Epithelial cell of prostate (primary cell): ENCODE data around the gene FOXD1.
"Not testable (repeated sequence)": the region's sequence is repeated elsewhere in the genome, so short reads cannot be mapped to it uniquely, and the experiment has no call there.

Source experiments
- DNase-seq: peaks from one replicate; pipeline ENCODE4 v3.0.0-alpha.2; 2011; ENCODE audit warnings: low read depth, low spot score
- H3K27ac ChIP-seq: fragments of 450-650 bp; 2 replicates; pipeline ENCODE4 v1.5.1; 2017; ENCODE audit warnings: mild to moderate bottlenecking

FOXD1 gene

DNA sequence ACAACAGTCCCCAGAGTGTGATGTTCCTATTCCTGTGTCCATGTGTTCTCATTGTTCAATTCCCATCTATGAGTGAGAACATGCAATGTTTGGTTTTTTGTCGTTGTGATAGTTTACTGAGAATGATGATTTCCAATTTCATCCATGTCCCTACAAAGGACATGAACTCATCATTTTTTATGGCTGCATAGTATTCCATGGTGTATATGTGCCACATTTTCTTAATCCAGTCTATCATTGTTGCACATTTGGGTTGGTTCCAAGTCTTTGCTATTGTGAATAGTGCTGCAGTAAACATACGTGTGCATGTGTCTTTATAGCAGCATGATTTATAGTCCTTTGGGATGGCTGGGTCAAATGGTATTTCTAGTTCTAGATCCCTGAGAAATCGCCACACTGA is 20.1 kb upstream of the FOXD1 start:
- not testable (repeated sequence) for H3K27ac ChIP-seq

DNA sequence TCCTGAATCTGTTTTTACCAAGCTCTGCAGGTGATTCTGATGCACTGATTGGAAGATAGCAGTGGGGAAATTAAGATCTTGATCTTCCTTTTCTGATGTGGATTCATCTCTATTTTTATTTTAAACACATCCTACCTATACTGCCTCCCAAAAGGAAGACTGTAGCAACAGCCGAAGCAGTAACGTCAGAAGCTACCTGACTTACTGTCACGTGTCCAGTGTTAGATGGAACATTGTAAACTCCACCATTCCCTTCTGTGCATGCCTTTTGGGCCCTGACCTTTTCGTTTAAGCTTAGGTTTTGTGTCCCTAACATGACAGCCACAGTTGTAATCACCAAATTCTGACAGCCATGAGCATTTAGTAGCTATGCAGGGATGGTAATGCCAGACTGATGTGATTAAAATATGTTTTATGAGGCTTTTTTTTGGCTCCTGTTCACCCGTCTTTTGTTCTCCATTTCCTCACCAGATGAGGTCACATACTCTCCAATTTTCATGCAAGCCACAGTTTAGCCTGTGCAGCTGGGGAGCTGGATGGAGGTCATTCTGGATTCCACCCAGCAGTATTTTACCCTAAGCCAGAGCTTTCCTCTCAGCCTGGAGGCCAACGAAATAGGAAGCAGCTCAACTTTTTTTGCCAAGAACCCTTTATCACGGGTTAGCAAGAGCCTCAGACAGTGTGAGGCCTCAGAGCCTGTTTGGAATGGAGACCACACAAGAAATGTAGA is 15.6 kb upstream of the FOXD1 start:
- no peak overlapping the region for H3K27ac ChIP-seq
- DNase-seq = no peak

More for the DNA sequence above, 20.1 kb upstream of the FOXD1 start:
- DNase-seq = not testable (repeated sequence)

DNA sequence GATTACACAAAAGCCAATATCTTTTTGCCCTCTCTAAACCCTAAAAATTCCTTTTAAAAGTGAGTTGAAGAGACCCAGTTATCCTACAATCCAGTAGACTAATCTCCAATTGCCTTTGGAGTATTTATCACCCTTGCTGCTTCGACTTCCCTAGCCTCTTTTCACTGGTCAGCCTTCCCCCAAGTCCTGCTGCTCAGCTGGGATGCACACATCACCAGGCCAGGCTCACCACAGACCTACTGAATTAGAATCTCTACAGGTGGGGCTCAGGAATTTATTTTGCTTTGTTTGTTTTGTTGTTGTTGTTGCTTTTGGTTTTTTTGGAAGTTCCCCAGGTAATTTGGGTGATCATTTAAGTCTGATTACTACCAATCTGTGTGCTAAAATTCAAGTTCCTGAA is 11.6 kb upstream of the FOXD1 start:
- no peak overlapping the region for H3K27ac ChIP-seq
- no peak for DNase-seq

DNA sequence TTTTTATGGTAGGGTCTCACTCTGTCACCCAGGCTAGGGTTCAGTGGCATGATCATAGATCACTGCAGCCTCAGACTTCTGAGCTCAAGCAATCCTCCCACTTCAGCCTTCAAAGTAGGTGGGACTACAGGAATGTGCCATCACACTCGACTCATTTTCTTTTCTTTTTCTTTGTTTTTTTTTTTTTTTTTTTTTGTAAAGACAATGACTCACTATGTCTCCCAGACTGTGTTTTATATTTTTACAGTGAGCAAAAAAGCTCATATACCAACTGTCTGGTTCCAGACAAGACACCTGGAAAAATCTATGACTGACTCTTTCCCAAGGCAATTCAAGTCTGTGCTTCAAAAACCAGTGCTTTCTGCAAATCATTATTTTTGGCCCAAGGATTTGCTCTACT is 10.8 kb upstream of the FOXD1 start:
- H3K27ac ChIP-seq = no peak overlapping the region
- DNase-seq = no peak

DNA sequence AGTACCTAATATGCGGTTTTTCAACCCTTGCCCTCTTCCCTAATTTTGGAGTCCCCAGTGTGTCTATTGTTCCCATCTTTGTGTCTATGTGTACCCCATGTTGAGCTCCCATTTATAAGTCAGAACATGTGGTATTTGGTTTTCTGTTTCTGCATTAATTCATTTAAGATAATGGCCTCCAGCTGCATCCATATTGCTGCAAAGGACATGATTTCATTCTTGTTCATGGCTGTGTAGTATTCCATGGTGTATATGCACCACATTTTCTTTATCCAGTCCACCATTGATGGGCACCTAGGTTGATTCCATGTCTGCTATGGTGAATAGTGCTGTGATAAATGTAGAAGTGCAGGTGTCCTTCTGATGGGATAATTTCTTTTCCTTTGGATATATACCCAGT is 7.9 kb upstream of the FOXD1 start:
- DNase-seq, H3K27ac ChIP-seq: not testable (repeated sequence)

DNA sequence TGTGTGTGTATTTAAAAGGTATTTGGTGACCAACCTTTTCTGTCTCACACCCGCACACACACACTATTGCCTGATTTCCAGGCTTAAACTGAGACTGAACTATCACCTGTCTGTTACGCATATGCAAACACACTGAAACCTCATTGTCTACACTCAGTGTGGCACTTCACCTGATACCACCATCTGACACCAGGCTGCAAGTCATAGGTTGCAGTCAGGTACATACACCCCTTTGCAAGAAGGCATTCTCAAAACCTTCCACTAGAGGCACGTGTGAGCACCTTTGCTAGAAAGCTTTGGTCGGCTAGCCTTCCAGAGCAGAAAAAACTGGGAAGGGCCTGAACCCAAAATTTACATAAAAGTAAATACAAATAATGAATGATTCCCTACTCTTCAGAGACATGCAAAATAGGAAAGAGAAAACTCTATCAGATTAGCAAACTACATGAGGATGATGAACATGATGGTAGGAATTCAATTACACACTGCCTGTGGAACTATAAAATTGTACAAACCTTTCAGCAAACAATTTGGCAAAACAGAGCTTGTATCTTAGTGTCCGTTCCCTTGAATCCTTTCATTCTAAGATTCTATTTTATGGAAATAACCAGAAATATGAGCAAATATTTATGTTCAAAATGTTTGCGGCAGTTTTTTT is 5.9 kb upstream of the FOXD1 start:
- peak; percentile 37 for DNase-seq
- H3K27ac ChIP-seq = no peak overlapping the region

DNA sequence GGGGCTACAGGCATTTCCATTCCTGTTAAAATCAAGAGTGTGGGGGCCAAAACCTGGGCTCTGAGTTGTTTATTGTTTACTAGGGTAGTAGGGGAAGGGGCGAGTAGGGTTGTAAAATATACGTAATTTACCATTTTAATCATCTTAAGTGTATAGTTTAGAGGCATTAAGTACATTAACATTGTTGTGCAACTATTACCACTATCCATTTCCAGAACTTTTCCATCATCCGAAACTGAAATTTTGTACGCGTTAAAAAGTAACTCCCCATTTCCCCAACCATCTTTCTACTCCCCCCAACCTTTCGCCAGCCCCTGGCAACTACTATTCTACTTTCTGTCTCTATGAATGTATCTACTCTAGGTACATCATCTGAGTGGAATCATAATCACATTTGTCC is 3.6 kb upstream of the FOXD1 start:
- DNase-seq = no peak

DNA sequence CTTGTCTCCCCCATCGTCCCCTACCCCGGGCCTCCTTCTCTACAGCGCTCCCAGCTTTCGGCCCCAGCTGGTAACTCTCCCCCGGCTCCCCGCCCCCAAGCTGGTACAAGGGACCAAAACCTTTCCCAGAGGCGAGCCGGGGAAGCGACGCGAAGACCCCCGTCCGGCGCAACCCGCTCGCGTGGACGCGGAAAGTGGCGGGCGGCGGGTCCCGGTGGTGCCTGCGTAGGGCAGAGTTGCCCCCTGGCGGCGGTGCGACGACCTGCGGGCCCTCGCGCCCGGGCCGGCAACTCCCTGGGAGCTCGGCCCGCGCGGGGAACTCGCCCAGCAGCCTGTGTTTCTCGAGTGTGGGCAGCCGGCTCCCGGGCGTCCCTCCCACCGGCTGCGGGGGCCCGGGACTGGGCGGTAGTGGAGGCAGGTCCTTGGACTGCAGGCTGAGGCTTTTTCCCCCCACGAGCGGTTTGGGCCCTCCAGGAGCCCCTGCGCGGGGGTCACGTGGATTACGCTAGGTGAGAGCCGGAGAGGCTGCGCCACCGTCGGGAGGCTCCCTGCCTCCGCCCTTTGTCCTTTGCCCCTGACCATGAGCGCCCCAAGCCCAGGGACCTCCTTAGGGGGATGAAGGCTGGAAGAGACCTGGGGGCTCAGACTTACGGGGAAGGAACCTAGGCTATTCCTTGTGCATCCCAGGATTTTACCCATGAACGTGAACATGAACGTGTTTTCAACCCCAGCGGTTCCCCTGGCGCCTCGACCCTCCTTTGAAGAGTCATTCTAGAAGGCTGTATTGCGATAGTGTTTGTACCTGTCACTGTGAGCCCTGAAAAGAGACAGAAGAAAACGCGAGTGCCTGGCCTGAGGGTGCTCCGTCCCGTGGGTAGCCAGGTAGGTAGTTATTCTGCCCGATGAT is 2.9 kb upstream of the FOXD1 start:
- no peak for DNase-seq
- H3K27ac ChIP-seq = no peak overlapping the region

More for the DNA sequence above, 3.6 kb upstream of the FOXD1 start:
- H3K27ac ChIP-seq = no peak overlapping the region

DNA sequence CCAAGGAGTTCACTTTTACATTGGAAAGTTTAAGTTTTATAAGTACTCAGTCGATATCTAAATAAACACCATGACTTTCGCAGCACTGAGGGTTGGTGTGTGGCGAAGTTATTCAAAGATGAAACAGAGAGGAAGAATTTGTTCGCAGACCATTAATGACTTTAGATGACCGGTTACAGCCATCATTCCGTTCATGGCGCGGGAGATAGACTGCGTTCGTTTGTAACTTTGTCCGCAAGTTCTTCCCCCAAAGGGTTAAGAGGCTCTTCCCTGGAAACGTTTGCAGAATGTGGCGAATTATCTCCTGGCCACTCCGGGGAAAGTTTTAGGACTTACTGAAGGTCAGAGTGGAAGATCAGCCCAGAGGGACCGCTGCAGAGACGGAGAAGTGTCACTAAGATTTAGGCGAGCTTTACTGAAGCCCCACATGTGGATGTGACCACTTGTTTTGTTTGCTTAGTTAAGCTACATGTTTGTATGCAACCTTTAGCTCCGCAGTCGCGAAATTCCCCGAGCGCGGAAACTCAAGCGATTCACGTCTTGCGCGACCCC is 2.2 kb upstream of the FOXD1 start:
- no peak for DNase-seq

DNA sequence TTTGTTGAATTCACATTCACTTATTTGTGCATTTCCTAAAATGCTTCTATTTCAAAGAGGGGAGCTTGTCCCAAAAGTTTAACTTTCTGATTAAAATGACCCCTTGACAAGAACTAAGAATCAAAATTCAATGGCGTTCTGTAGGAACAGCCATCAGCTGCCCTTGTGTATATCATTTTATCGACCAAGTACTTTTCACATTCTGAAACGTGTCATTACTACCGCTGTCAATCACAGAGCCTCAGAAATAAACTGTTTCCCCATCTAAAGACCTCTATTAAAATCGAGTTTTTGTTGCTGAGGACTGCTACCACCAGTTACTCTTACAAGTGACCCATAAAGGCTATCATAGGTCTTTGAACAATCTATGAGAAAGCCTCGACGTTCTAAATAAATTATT is 1.6 kb upstream of the FOXD1 start:
- no peak overlapping the region for H3K27ac ChIP-seq
- DNase-seq = no peak

More for the DNA sequence above, 2.2 kb upstream of the FOXD1 start:
- no peak overlapping the region for H3K27ac ChIP-seq

DNA sequence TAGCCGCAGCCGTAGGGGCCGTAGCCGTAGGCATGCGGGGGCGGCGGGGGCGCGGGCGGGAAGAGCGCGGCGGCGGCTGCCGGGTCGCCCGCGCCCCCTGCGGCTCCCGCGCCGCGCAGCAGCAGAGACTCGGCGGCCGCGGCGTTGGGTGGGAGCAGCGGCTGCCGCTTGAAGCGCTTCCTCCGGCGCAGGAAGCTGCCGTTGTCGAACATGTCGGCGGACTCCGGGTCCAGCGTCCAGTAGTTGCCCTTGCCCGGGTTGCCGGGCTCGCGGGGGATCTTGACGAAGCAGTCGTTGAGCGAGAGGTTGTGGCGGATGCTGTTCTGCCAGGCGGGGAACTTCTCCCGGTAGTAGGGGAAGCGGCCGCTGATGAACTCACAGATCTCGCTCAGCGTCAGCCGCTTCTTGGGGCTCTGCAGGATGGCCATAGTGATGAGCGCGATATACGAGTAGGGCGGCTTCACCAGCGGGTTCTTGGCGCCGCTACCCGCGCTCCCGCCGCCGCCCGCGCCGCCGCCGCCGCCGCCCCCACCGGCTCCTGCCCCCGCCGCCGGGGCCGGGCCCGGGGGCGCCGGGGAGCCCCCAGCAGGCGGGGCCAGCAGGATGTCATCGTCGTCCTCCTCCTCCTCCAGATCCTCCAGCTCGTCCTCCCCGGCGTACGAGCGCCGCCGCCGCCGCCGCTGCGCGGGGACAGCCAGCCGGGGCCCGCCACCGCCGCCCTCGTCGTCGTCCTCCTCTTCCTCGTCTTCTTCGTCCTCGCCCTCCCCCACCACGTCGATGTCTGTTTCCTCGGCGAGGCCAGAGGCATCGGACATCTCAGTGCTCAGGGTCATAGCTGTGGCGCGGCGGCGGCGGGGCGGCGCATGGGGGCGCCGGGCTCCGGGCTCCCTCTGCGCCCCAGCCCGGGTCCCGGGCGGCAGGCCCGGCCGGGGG is 781 bp downstream of the FOXD1 start:
- H3K27ac ChIP-seq = peak overlapping the region; percentile 63
- no peak for DNase-seq

DNA sequence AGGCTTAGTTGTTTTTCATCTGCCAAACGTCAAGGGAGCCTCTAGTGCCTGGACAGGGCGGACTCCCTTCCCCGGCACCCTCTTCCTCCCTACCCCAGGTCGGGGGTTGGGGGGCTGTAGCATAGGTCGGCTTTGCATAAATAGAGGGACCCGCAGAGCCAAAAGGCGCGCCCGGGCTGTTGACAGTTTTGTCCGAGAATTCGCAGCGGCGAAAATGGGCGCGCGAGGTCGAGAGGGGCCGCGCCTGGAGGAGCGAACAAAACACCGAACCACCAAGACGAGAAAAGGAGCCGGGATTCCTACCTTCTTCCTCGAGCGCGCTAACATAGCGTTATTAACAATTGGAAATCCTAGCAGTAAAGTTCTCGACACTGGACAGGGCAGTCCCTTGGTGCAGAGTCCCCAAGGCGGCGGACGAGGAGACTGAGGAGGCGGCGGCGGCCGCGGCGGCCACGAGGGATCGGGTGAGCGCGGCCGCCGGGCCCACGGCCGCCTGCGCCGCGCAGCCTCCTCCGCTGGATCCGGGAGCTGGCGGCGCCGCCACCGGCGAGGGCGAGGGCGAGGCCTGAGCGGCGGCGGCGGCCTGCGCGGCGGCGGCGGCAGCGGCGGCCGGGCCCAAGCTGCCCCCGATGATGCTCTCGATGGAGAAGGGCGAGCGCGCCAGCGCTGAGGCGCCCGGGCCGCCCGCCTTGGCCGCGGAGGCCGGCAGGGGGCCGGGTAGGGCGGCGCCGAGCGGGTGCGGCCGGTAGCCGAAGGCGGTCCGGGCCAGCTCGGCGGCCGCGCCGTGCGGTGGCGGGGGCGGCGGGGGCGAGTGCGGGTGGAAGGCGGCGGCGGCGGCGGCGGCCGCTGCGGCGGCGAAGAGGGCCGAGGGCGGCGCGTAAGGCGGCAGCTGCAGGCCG is 1.7 kb downstream of the FOXD1 start:
- no peak for DNase-seq
- peak overlapping the region; percentile 63 for H3K27ac ChIP-seq

DNA sequence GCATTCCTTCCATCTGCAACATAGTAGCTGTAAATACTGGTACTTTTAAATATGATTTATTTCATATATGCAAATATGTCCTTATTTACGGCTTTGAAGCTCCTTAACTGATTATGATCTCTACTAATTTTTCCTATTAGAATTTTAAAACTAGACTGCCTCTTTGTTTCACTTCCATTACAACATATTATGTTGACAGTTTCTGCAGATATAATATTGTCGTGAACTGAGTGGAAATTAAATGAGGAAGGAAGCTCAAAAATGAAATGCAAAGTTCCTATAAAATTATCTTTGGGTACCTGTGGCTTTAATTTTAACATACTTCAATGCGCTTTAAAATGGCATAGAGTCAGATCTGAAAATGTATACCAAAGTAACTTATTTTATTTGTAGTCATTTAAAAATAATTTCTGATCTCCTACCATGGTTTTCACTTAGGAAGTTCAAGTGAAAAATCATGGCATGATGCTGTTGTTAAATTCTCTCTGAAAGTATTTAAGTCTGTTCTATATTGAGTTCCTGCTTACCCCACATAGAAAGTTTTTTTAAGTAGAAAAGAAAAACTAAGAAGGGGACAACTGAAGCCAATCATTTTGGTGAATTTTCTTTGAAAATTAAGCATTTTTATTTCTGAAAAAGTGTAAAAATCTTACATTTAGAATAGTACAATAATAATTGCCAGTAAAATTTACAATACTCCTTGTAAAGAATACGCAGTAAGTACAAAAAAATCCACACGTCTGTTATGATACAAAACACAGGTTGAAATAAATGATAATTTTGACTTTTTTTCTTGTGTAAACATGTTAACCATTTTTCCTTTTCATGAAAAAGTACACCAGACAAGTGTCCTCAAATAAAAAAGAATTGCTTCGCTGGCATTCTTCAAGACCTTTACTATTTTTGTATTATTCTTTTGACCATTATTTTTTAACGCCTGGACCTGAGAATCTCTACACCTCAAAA is 2.6 kb downstream of the FOXD1 start:
- DNase-seq = no peak
- H3K27ac ChIP-seq = no peak overlapping the region

DNA sequence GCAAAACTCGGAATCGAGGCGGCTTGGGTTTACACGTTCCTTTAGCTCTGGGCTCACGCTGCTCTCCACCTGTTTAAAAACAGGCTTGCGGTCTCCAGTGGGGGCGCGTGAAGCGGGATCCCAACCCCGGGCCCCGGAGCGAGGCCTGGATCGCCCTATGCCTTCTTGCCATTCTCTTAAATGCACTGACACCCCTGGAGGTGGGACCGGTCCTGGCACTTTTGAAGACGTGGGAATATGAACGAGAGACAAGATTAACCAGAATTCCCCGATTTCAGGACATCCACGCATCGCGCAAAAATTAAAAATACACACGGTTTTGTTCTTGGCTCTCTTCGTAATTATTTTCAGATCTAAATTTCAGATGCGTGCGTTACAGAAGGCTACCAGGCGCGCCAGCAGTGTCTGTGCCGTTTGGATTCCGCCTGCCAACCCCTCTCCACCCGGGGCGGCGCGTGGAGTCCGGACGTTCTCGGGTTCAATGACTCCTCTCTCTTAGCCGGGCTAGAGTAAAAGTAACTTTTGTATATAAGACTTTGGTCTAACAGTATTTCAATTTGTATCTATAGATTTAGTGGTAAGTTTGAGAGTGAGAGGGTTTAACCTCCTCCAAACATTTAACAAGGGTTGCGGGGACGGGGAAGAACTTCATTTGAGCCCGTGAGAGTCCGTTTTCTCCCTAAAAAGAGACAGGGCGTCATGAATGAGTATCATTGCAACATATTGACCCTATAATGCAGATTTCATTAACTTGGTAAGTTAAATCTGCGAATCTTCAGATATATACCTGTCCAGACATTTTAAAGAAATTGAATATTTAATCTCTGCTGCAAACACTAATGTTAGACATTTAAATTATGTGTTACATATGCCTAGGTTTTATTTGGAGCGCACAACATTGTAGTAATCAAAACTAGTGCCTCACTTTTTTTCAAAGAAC is 3.8 kb downstream of the FOXD1 start:
- no peak for DNase-seq
- no peak overlapping the region for H3K27ac ChIP-seq

DNA sequence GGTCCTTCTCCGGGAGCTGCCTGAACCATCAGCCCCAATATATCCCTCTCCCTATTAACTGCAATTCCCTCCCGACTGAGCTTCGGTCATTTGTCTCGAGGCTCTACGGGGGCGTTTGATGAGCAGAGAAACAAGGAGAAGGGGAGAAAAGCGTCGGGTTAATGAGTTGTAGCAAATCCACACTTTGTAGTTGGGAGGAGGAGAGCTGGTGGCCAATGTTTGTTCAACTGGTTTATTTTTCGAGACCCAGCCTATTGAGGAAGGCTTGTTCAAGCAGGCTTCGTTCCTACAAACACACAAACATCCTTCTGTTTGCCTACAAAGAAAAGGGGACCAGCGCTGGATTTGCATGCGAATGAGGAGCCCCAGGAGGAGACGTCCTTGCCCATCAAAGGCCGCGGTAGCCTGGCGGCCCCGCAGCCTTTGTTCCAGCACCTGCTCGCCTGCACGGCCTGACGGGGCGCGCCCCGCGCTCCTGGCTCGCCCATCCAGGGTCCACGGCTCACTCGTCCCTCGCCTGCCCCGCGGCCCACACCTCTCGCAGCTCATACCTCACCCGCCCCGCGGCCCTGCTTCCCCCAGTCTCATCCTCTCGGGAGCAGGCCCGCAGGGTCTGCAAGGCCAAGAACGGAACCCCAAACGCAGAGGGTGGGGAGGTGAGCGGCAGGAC is 4.6 kb downstream of the FOXD1 start:
- no peak for DNase-seq
- H3K27ac ChIP-seq = no peak overlapping the region
